IMR-90 (cell line): ENCODE measurements around the gene CALY. TPM values are rescaled to one million over a fixed set of nuclear protein-coding genes. Genes with fewer than 3 reads are reported as not detected.

Experiments used
- ATAC-seq: fragments of 200-7000 bp; cut with Tn5 transposase; 2 replicates; pipeline ENCODE4 v1.9.1; 2020; ENCODE audit warnings: low read depth, mild to moderate bottlenecking, moderate library complexity
- BruUV-seq: library from RNA; stranded (reverse); fragments of 400-500 nt; replicated peaks from 2 replicates; lab custom pipeline; 2021; lab: Mats Ljungman, UMichigan
- CTCF ChIA-PET: fragments of 300-600 bp; formaldehyde crosslinking; extraction: SDS; loops from one replicate; lab custom pipeline; 2021; ENCODE audit warnings: antibody characterized with exemption; lab: Yijun Ruan, JAX
- POLR2A ChIA-PET: fragments of 300-600 bp; sonication (Branson Sonifier 250); formaldehyde crosslinking; loops from one replicate; lab custom pipeline; 2022; ENCODE audit warnings: antibody characterized with exemption; ENCODE audit not compliant: unreplicated experiment; lab: Charles Lee
- DNase-seq: peaks from one replicate; pipeline ENCODE4 v3.0.0; 2013
- H2AFZ ChIP-seq: replicated peaks from 2 replicates; pipeline ENCODE3; 2013; ENCODE audit warnings: low read length, mild to moderate bottlenecking; ENCODE audit not compliant: poor library complexity
- H2AK5ac ChIP-seq: 2 replicates; pipeline ENCODE4 v1.6.1; 2013; ENCODE audit warnings: low read depth, low read length, inconsistent platforms
- H2AK9ac ChIP-seq: replicated peaks from 2 replicates; pipeline ENCODE3; 2013; ENCODE audit warnings: mild to moderate bottlenecking, low read depth, low read length, moderate library complexity; ENCODE audit not compliant: poor library complexity
- H2BK120ac ChIP-seq: 2 replicates; pipeline ENCODE4 v1.6.1; 2013; ENCODE audit warnings: low read depth, low read length, inconsistent platforms
- H2BK15ac ChIP-seq: 3 replicates; pipeline ENCODE4 v1.6.1; 2013; ENCODE audit warnings: low read depth, low read length, inconsistent platforms
- H2BK20ac ChIP-seq: 2 replicates; pipeline ENCODE4 v1.6.1; 2013; ENCODE audit warnings: low read depth, mild to moderate bottlenecking, inconsistent platforms, low read length, moderate library complexity
- H2BK5ac ChIP-seq: 2 replicates; pipeline ENCODE4 v1.6.1; 2013; ENCODE audit warnings: mild to moderate bottlenecking, low read depth, low read length, inconsistent platforms; ENCODE audit not compliant: poor library complexity, severe bottlenecking
- H3K14ac ChIP-seq: replicated peaks from 2 replicates; pipeline ENCODE4 v1.6.1; 2013; ENCODE audit warnings: low read depth, low read length, inconsistent platforms
- H3K18ac ChIP-seq: 2 replicates; pipeline ENCODE4 v1.6.1; 2013; ENCODE audit warnings: low read depth, low read length, control low read depth
- H3K23ac ChIP-seq: 2 replicates; pipeline ENCODE4 v1.6.1; 2013; ENCODE audit warnings: low read depth, low read length, inconsistent platforms
- H3K27ac ChIP-seq: 2 replicates; pipeline ENCODE4 v1.5.1; 2013; ENCODE audit warnings: mild to moderate bottlenecking, control low read depth, low read length; ENCODE audit not compliant: insufficient read depth
- H3K27me3 ChIP-seq: 2 replicates; pipeline ENCODE4 v1.6.1; 2013; ENCODE audit warnings: low read length; ENCODE audit not compliant: control insufficient read depth, insufficient read depth
- H3K36me3 ChIP-seq: 2 replicates; pipeline ENCODE4 v1.6.1; 2013; ENCODE audit warnings: low read length, mixed read lengths; ENCODE audit not compliant: control insufficient read depth, insufficient read depth
- H3K4ac ChIP-seq: 2 replicates; pipeline ENCODE4 v1.6.1; 2013; ENCODE audit warnings: low read depth, low read length, inconsistent platforms
- H3K4me1 ChIP-seq: 2 replicates; pipeline ENCODE4 v1.6.1; 2013; ENCODE audit warnings: low read length, mixed read lengths; ENCODE audit not compliant: control insufficient read depth, insufficient read depth
- H3K4me2 ChIP-seq: 2 replicates; pipeline ENCODE4 v1.6.1; 2013; ENCODE audit warnings: low read depth, mild to moderate bottlenecking, control low read depth, low read length, moderate library complexity
- H3K4me3 ChIP-seq: 2 replicates; pipeline ENCODE4 v1.5.1; 2013; ENCODE audit warnings: low read depth, mild to moderate bottlenecking, control low read depth, low read length, moderate library complexity; ENCODE audit not compliant: insufficient read depth
- H3K56ac ChIP-seq: 2 replicates; pipeline ENCODE4 v1.6.1; 2013; ENCODE audit warnings: low read length, inconsistent platforms; ENCODE audit not compliant: insufficient read depth; ENCODE audit errors: extremely low read depth
- H3K79me1 ChIP-seq, 2 experiments: 2 replicates each; pipeline ENCODE4 v1.6.1; 2013; ENCODE audit warnings: low read length in 2 of 2, inconsistent platforms in 1 of 2, low read depth in 1 of 2
- H3K9ac ChIP-seq: 2 replicates; pipeline ENCODE4 v1.6.1; 2013; ENCODE audit warnings: low read depth, low read length, control low read depth
- H3K9me1 ChIP-seq: 2 replicates; pipeline ENCODE4 v1.6.1; 2013; ENCODE audit warnings: low read length, inconsistent platforms; ENCODE audit not compliant: insufficient read depth
- H3K9me3 ChIP-seq: 2 replicates; pipeline ENCODE4 v1.6.1; 2013; ENCODE audit warnings: low read length; ENCODE audit not compliant: control insufficient read depth, insufficient read depth
- H4K20me1 ChIP-seq: 2 replicates; pipeline ENCODE4 v1.6.1; 2013; ENCODE audit warnings: low read length, inconsistent platforms; ENCODE audit not compliant: insufficient read depth
- H4K5ac ChIP-seq: 2 replicates; pipeline ENCODE4 v1.6.1; 2013; ENCODE audit warnings: mild to moderate bottlenecking, low read depth, low read length, control low read depth
- H4K8ac ChIP-seq, 2 experiments: 2 replicates each; pipeline ENCODE4 v1.6.1; 2013; ENCODE audit warnings: low read depth in 2 of 2, low read length in 2 of 2, control low read depth in 1 of 2, inconsistent platforms in 1 of 2
- H4K91ac ChIP-seq: 2 replicates; pipeline ENCODE4 v1.6.1; 2013; ENCODE audit warnings: low read depth, low read length, inconsistent platforms; ENCODE audit not compliant: insufficient read depth
- CHD1 ChIP-seq: IDR thresholded peaks from 2 replicates; pipeline ENCODE4 v1.6.1; 2012; ENCODE audit warnings: low read depth, low read length, improper control_type of control experiment
- FOS ChIP-seq: fragments of 150-350 bp; IDR thresholded peaks from 2 replicates; pipeline ENCODE4 v1.6.1; 2016; ENCODE audit warnings: low read depth, low read length
- MAZ ChIP-seq: IDR thresholded peaks from 2 replicates; pipeline ENCODE4 v1.6.1; 2012; ENCODE audit warnings: low read depth, mild to moderate bottlenecking, low read length, improper control_type of control experiment, moderate library complexity, borderline replicate concordance
- POLR2A ChIP-seq: IDR thresholded peaks from 2 replicates; pipeline ENCODE4 v1.6.1; 2012; ENCODE audit warnings: mild to moderate bottlenecking, low read depth, low read length
- RAD21 ChIP-seq: IDR thresholded peaks from 2 replicates; pipeline ENCODE4 v1.6.1; 2012; ENCODE audit warnings: low read length, improper control_type of control experiment
- RCOR1 ChIP-seq: IDR thresholded peaks from 2 replicates; pipeline ENCODE4 v1.6.1; 2012; ENCODE audit warnings: mild to moderate bottlenecking, low read length, improper control_type of control experiment; ENCODE audit not compliant: insufficient replicate concordance
- RFX5 ChIP-seq: IDR thresholded peaks from 2 replicates; pipeline ENCODE4 v1.8.0; 2012; ENCODE audit warnings: low read depth, mild to moderate bottlenecking, low read length, moderate library complexity
- SMC3 ChIP-seq: fragments of 150-350 bp; IDR thresholded peaks from 2 replicates; pipeline ENCODE4 v1.6.1; 2016; ENCODE audit warnings: low read depth, mild to moderate bottlenecking, antibody characterized with exemption, low read length, moderate library complexity
- WGBS, 2 experiments: methylation state at CpG; one replicate each; pipeline versions ENCODE4 v1.1.5 to v1.1.7; 2013; ENCODE audit warnings: missing lambda C conversion rate in 2 of 2; ENCODE audit not compliant: insufficient read length in 1 of 2; ENCODE audit errors: extremely low coverage in 2 of 2; 5-methylcytosine and 5-hydroxymethylcytosine counted together
- dilution Hi-C: fragments of 300-500 bp; cut with HindIII; formaldehyde crosslinking; loops from one replicate; pipeline ENCODE4 v1.14.3; 2018; ENCODE audit warnings: low sequenced_read_pairs; ENCODE audit not compliant: unreplicated experiment
- in situ Hi-C: fragments of 300-500 bp; cut with MboI; formaldehyde crosslinking; loops from 3 replicates; pipeline ENCODE4 v1.14.3; 2019; ENCODE audit warnings: low sequenced_read_pairs, inconsistent platforms, mixed read lengths
- intact Hi-C: fragments of 100-400 bp; cut with micrococcal nuclease; formaldehyde crosslinking; loops from 2 replicates; pipeline ENCODE4 v1.10.0; 2022
- polyA plus RNA-seq, 3 experiments: library from polyadenylated mRNA; depleted of rRNA; stranded (reverse); fragments of >200 nt; gene quantifications; 2 replicates each; pipeline ENCODE4 v1.2.3, GENCODE V29; 2012; ENCODE audit warnings: low replicate concordance in 1 of 3
- total RNA-seq: library from RNA; depleted of rRNA; stranded (reverse); fragments of >200 nt; gene quantifications from 2 replicates; pipeline ENCODE4 v1.2.3, GENCODE V29; 2012
- TF ChIP-seq, protein P1 (sequence below): conservative IDR thresholded peaks from 2 replicates; pipeline ENCODE4 v1.5.1; 2012; ENCODE audit warnings: mild to moderate bottlenecking, low read depth, low read length, improper control_type of control experiment
- TF ChIP-seq, protein P2 (sequence below): fragments of 150-350 bp; IDR thresholded peaks from 2 replicates; pipeline ENCODE4 v1.6.1; 2016; ENCODE audit warnings: low read depth, mild to moderate bottlenecking, low read length, moderate library complexity, borderline replicate concordance

CALY gene
- total and polyA plus RNA-seq, 2 of the 4 experiments (the other 2 are of a cell fraction): 0.34 TPM; not detected in 1

DNA sequence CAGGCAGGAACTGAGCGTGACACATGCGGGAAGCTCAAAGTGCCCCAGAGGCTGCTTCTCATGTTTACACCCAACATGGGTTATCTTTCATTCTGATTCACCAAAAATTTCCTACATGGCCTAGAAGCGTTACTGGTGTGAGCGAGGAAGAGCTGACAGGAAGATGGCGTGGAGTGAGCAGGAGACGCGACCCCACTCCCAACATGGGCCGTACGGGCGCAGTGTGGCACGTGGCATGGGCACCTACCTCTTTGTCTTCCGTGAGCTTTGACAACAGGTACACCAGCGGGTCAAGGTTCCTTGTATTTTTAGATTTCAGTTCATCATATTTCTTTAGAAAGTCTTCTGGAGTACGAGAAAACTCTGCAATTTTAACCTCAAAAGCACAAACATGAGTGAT is 37.0 kb downstream of the CALY start:
- BruUV-seq: no TSS peak
- ChIA-PET CTCF (no interaction called here), POLR2A (no interaction called here)
- H2BK120ac ChIP-seq: no peak overlapping the region
- H3K9me1 ChIP-seq: no peaks in the 10 kb centered on the region; the same call in 1 of the 2 replicates
- no peak overlapping the region for H4K8ac ChIP-seq
- peaks cover 26% of the 10 kb centered on the region for H4K20me1 ChIP-seq
- no peaks in the 10 kb centered on the region for H3K9me3 ChIP-seq
- no peak overlapping the region for H3K4me3 ChIP-seq
- TF ChIP-seq POLR2A: no peak
- TF ChIP-seq RAD21: no peak
- no peak for TF ChIP-seq RFX5
- TF ChIP-seq, protein P1, sequence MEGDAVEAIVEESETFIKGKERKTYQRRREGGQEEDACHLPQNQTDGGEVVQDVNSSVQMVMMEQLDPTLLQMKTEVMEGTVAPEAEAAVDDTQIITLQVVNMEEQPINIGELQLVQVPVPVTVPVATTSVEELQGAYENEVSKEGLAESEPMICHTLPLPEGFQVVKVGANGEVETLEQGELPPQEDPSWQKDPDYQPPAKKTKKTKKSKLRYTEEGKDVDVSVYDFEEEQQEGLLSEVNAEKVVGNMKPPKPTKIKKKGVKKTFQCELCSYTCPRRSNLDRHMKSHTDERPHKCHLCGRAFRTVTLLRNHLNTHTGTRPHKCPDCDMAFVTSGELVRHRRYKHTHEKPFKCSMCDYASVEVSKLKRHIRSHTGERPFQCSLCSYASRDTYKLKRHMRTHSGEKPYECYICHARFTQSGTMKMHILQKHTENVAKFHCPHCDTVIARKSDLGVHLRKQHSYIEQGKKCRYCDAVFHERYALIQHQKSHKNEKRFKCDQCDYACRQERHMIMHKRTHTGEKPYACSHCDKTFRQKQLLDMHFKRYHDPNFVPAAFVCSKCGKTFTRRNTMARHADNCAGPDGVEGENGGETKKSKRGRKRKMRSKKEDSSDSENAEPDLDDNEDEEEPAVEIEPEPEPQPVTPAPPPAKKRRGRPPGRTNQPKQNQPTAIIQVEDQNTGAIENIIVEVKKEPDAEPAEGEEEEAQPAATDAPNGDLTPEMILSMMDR: no peak
- TF ChIP-seq, protein P2, sequence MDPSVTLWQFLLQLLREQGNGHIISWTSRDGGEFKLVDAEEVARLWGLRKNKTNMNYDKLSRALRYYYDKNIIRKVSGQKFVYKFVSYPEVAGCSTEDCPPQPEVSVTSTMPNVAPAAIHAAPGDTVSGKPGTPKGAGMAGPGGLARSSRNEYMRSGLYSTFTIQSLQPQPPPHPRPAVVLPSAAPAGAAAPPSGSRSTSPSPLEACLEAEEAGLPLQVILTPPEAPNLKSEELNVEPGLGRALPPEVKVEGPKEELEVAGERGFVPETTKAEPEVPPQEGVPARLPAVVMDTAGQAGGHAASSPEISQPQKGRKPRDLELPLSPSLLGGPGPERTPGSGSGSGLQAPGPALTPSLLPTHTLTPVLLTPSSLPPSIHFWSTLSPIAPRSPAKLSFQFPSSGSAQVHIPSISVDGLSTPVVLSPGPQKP: no peak
- TF ChIP-seq MAZ: no peak
- TF ChIP-seq CHD1: no peak
- no peak for TF ChIP-seq FOS
- no peak for TF ChIP-seq RCOR1
- TF ChIP-seq SMC3: no peak
- no peak overlapping the region for H4K5ac ChIP-seq
- no peaks in the 10 kb centered on the region for H3K27me3 ChIP-seq
- ATAC-seq (no peak), DNase-seq (no peak)
- no peak overlapping the region for H3K14ac ChIP-seq
- no peak overlapping the region for H3K9ac ChIP-seq
- H2BK20ac ChIP-seq: no peak overlapping the region
- 100% methylated on average over 1 of the region's 14 CpGs; no CpG with 5 or more reads in 1 of the 2 experiments for WGBS, 2 experiments
- no peak overlapping the region for H3K23ac ChIP-seq
- H2BK15ac ChIP-seq: no peak overlapping the region
- no peak overlapping the region for H3K4ac ChIP-seq
- H2AFZ ChIP-seq: no peak overlapping the region
- dilution Hi-C loops: no loop called here
- no peak overlapping the region for H2AK5ac ChIP-seq
- peak overlapping the region; percentile 28 for H2AK9ac ChIP-seq
- in situ Hi-C loops: no loop called here
- H2BK5ac ChIP-seq: no peak overlapping the region
- H4K91ac ChIP-seq: no peak overlapping the region
- peaks cover 53% of the 10 kb centered on the region for H3K36me3 ChIP-seq
- H3K18ac ChIP-seq: no peak overlapping the region
- peaks cover 15 to 25% of the 10 kb centered on the region in 2 experiments; a peak in 3 of 4 replicates for H3K79me1 ChIP-seq
- no peaks in the 10 kb centered on the region for H3K4me1 ChIP-seq
- intact Hi-C loops: no loop called here
- H3K4me2 ChIP-seq: no peak overlapping the region
- H3K56ac ChIP-seq: no peak overlapping the region
- H3K27ac ChIP-seq: no peak overlapping the region
